ENCODE measurements around the gene WNT3A.

Gene WNT3A

GRCh38 chr1:228065543-228066347 lies 58.9 kb downstream of the WNT3A start:
- H3K27ac ChIP-seq, result no peak overlapping the region
- DNase-seq (ENCODE audit: low read depth, low spot score), result no peak

- DNase-seq (ENCODE audit: low read depth, low spot score), result no peak
- no peak overlapping the region for H3K27ac ChIP-seq
These were observed 59.6 kb downstream of the WNT3A start for GRCh38 chr1:228066416-228066815.

- no peak overlapping the region for H3K27ac ChIP-seq
- DNase-seq (ENCODE audit: low read depth, low spot score), result no peak
These were observed 60.3 kb downstream of the WNT3A start for GRCh38 chr1:228066891-228067654.

- no peak for DNase-seq (ENCODE audit: low read depth, low spot score)
- H3K27ac ChIP-seq, result no peak overlapping the region
These were observed 61.6 kb downstream of the WNT3A start for GRCh38 chr1:228068359-228068758.

- no peak overlapping the region for H3K27ac ChIP-seq
- DNase-seq (ENCODE audit: low read depth, low spot score), result no peak
These were observed 63.4 kb downstream of the WNT3A start for GRCh38 chr1:228070173-228070572.

GRCh38 chr1:228070851-228071250 lies 64.1 kb downstream of the WNT3A start:
- no peak for DNase-seq (ENCODE audit: low read depth, low spot score)
- H3K27ac ChIP-seq, result no peak overlapping the region

GRCh38 chr1:228071839-228072657 lies 65.2 kb downstream of the WNT3A start:
- no peak for DNase-seq (ENCODE audit: low read depth, low spot score)
- no peak overlapping the region for H3K27ac ChIP-seq

- no peak overlapping the region for H3K27ac ChIP-seq
- DNase-seq (ENCODE audit: low read depth, low spot score), result no peak
These were observed 65.9 kb downstream of the WNT3A start for GRCh38 chr1:228072658-228073043.

GRCh38 chr1:228073061-228073856 lies 66.5 kb downstream of the WNT3A start:
- H3K27ac ChIP-seq, result no peak overlapping the region
- no peak for DNase-seq (ENCODE audit: low read depth, low spot score)

- no peak overlapping the region for H3K27ac ChIP-seq
- no peak for DNase-seq (ENCODE audit: low read depth, low spot score)
These were observed 67.2 kb downstream of the WNT3A start for GRCh38 chr1:228073857-228074545.

- H3K27ac ChIP-seq, result no peak overlapping the region
- DNase-seq (ENCODE audit: low read depth, low spot score), result no peak
These were observed 68.3 kb downstream of the WNT3A start for GRCh38 chr1:228074954-228075730.

- H3K27ac ChIP-seq, result no peak overlapping the region
- DNase-seq (ENCODE audit: low read depth, low spot score), result no peak
These were observed 69.0 kb downstream of the WNT3A start for GRCh38 chr1:228075801-228076271.

GRCh38 chr1:228076796-228077430 lies 70.1 kb downstream of the WNT3A start:
- no peak for DNase-seq (ENCODE audit: low read depth, low spot score)
- no peak overlapping the region for H3K27ac ChIP-seq

GRCh38 chr1:228077565-228078330 lies 71.0 kb downstream of the WNT3A start:
- DNase-seq (ENCODE audit: low read depth, low spot score), result no peak
- no peak overlapping the region for H3K27ac ChIP-seq

GRCh38 chr1:228079013-228079412 lies 72.2 kb downstream of the WNT3A start:
- H3K27ac ChIP-seq, result no peak overlapping the region
- DNase-seq (ENCODE audit: low read depth, low spot score), result no peak

GRCh38 chr1:228079601-228080263 lies 72.9 kb downstream of the WNT3A start:
- DNase-seq (ENCODE audit: low read depth, low spot score), result no peak
- no peak overlapping the region for H3K27ac ChIP-seq

GRCh38 chr1:228081144-228081543 lies 74.3 kb downstream of the WNT3A start:
- no peak overlapping the region for H3K27ac ChIP-seq

More at GRCh38 chr1:228081144-228081543, 74.3 kb downstream of the WNT3A start:
- no peak for DNase-seq (ENCODE audit: low read depth, low spot score)

All from epithelial cell of prostate (primary cell).